Stomach (tissue), 4 donors: ENCODE measurements around the gene PALB2.

Source experiments
- CTCF ChIP-seq, 7 experiments: fragments of 450-650 bp in 4 of 7; fragments of 200-600 bp in 3 of 7; sonication (generic) in 3 of 7; IDR thresholded peaks; one replicate each; pipeline ENCODE4 v1.5.1; 2016 to 2019; ENCODE audit warnings: antibody characterized with exemption in 7 of 7, control low read depth in 2 of 7, mild to moderate bottlenecking in 1 of 7
- POLR2A ChIP-seq, 4 donors: fragments of 450-650 bp; IDR thresholded peaks; one replicate each; pipeline ENCODE4 v1.6.1; 2016; ENCODE audit warnings: antibody characterized with exemption in 4 of 4, control low read depth in 2 of 4, mild to moderate bottlenecking in 1 of 4, moderate library complexity in 1 of 4
- POLR2AphosphoS5 ChIP-seq, 3 donors: sonication (generic); formaldehyde crosslinking; IDR thresholded peaks; one replicate each; pipeline ENCODE4 v1.6.1; 2016; ENCODE audit warnings: antibody characterized with exemption in 3 of 3

GRCh38 chr16:23609929-23610328, 31.2 kb downstream of the PALB2 start:
- TF ChIP-seq CTCF (IDR thresholded peaks at IDR 0.05), result no peak
- no peak for TF ChIP-seq POLR2A (IDR thresholded peaks at IDR 0.05)
- no peak for TF ChIP-seq POLR2AphosphoS5 (IDR thresholded peaks at IDR 0.05)
